ACHN (cell line): ENCODE data around the gene LRRC10.

Experiments used
- DNase-seq: peaks from one replicate; pipeline ENCODE4 v3.0.0-alpha.2; 2015
- in situ Hi-C: cut with HindIII; loops from 2 replicates; pipeline ENCODE4 v1.10.0; 2017; ENCODE audit warnings: low sequenced_read_pairs, low pct_ligation_motif_present, low pct_unique_long_range_greater_than_20kb

LRRC10 gene

DNA sequence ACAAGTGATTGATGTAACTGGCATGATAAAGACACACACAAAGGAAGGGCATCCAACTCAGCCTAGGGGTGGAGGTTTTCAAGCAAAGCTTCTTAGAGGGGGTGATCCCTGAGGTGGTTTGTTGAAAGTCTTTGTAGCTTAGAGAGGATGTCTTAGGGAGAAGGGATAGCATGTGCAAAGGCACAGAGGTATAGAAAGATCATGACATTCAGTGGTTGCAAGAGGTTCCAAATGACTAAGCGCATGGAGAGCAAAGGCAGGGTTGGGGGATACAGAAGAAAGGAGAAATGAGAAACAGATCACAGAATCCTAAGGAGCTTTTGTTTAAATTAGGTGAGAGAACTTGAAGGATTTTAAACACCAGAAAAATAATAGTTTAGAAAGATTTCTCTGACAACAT, 30.6 kb downstream of the LRRC10 start:
- no peak for DNase-seq
- in situ Hi-C loops: loop anchor here (10.0 kb wide), 1 partner anchor 175 kb away; no protein-coding TSS in a partner anchor

DNA sequence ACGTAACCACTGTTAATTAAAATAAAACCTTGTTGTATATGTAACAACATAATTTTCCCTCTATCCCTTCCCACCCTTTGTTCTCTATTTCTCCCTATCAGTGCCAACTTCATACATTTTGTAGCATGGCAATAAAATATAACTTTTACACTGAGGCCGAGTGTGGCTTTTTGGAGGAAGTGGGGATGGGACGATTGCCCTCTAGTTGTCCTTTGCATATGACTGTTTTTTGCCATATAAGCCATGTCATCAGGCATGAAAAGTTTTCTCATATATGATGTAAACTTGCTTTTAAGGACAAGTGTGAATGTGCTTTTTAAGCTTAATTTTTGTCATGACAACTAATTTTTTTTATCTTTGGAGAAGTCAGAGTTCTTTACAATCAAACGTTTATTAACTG, 31.7 kb downstream of the LRRC10 start:
- DNase-seq: no peak
- in situ Hi-C loops: no loop called here

DNA sequence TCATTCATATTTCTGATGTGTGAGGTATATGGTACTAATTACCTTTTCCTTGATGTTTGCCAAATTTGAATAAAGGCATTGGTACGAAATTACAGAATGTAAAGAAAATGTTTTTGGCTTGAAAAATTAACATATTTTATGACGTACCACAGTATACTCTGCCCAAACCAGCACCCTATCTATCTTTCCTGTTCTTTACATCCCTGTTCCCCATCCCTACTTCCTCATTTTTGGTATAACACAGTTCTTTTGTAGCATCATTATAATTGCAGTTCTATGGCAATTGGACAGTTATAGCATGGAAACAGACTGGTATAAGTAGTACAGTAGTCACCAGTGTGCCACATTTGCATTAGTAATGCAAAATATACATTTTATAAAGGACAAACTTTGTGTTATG, 32.4 kb downstream of the LRRC10 start:
- in situ Hi-C loops: no loop called here
- no peak for DNase-seq

DNA sequence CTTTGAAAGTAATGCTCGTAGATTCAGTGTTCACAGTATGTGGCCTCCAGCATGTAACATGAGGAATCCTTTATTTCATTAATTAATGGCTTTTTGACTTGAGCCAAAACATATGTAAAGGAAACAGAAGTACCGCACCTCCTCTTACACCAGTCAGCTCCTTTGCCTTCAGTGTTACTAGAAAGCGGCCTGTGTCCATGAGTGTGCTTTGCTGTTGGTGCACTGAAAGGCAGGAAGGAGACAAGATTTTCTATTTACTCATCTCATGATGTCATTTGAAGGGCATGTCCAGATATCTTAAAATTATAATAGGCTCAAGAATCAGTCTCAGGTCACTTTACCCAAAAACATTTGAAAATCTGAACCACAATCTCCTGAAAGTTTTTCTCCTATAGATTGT, 35.4 kb downstream of the LRRC10 start:
- in situ Hi-C loops: no loop called here
- no peak for DNase-seq

DNA sequence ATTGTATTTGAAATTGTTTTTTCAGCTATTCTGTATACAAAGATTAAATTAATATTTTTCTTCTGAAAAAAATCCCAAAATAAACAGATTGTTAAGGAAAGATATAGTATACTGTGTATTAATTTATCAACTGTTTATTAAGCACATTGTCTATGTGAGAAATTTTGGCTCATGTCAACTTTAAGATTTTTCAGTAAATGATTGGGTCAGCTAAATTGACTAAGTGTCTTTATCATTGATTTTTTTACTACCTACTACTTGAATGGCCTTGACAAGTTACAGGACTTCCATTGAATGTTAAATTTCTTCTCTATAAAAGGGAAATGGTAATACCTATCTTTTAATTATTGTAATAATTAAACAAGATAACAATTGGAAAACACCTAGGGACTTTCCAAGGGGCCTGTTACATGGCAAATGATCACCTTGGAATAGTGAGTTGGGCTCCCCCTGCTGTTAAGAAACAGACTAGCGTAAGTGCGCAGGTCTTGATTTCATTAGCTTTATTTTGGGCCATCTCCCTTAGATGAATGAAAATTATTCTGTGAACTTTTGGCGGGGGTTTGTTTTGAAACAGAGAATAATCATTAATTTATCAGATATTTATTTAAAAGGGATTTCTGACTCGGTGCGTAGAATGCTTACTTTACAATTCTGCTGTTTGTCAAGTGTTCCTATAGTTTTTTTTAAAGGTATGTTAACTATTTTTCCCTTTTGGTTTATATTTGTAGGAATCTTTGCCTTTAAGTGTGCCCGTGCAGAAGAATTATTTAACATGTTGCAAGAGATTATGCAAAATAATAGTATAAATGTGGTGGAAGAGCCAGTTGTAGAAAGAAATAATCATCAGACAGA, 39.9 kb downstream of the LRRC10 start:
- in situ Hi-C loops: no loop called here
- peak; percentile 86 for DNase-seq

DNA sequence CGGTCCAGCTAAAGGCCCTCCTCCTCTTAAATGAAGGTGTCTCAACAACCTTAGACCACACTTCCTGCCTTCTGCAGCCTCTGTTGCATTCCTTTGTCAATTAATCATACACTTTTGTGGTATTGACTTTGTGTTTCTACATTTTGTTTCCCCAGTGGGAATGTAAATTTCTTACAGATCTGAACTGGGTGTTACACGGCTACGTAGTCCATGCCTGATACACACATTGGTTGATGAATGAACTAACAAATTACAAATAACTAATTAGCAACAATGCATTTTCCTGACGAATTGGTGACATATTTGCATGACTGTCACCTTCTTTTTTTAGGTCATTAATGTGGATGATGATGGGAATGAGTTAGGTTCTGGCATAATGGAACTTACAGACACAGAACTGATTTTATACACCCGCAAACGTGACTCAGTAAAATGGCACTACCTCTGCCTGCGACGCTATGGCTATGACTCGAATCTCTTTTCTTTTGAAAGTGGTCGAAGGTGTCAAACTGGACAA, 40.6 kb downstream of the LRRC10 start:
- DNase-seq: peak; percentile 88
- in situ Hi-C loops: no loop called here

DNA sequence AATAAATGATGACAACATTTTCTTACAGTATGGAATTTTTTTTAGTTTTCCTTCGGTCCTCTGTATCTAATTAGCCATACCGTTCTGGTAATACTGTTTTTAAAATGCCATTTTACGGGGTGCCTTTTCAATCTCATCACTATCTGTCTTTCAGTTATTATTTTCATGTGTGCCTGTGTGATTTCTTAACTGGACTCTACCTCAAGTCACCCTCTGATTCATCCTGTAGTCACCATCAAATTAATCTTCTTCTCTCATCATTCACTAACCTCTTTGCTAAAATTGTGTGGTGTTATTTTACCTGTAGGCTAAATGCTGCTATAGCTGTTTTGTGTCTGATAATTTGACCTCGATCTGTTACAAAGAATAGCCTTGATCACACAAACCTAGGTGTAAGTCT, 41.5 kb downstream of the LRRC10 start:
- in situ Hi-C loops: no loop called here
- peak; percentile 45 for DNase-seq

DNA sequence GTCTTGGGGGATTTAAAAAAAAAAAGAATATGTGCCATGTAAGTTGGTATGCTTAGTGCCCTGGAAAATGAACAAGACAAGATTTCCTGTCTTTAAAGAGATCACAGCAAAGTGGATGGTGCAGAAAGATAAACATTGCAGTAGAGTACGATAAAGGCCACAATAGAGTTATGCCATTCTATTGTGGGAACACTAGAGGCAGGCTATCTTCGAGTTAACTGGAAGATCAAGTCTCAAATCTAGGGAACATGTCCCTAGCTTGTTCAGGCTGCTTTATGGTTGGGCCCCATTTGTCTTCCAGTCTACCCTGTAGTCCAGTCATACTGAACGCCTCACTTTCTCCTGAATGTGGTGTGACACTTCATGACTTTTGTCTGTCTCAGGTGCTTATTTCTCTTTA, 44.1 kb downstream of the LRRC10 start:
- DNase-seq: peak; percentile 43
- in situ Hi-C loops: no loop called here

DNA sequence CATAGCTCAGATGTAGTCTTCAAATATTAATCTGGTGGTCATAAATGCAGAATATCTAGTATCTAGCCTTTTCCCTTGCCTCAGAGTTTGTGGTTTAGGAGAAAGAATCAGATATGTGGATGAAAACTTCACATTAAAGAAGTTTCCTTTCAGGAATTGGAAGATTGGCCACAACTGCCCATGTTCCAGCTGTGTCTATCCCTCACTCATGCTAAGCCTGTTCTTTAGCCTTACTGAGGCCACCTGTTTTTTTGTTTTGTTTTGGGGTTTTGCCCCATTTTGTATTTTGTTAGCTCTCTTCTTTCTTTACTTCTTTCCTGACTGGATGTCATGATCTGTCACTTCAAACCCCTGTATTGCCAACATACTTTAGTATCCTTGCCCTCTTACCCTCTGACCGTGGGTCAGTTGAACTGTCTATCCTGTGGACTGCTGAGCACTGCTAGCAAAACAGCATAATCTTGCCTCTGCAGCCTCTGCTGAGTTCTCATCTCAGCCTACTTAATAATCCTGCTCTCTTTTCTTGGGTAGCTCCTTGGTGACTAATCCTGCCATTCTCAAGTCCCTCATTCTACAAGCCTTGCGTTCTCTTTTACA, 47.4 kb downstream of the LRRC10 start:
- DNase-seq: no peak
- in situ Hi-C loops: no loop called here
